Measurements from ENCODE around the gene MTHFD1L.

DNA sequence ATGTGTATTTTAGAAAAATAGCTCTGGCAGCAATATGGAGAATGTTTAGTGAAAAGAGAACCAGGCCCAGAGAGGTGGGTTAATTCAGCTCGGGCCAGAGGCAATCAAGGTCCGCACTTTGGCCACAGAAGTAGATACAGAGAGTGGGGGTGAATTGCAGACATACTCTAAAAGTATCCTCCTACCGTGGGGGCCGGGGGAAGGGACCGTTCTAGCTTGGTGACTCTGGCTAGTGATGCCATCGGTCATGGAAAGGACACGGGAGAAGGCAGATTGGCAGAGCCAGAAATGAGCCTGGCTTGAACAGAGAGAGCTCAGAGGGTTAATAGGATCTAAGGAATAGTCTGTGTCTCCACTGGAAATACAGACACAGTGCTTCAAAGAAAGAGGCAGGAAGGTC is 173.1 kb downstream of the MTHFD1L start:
- no peak for TF ChIP-seq POLR2A (IDR thresholded peaks at IDR 0.05)
- TF ChIP-seq, protein P1, sequence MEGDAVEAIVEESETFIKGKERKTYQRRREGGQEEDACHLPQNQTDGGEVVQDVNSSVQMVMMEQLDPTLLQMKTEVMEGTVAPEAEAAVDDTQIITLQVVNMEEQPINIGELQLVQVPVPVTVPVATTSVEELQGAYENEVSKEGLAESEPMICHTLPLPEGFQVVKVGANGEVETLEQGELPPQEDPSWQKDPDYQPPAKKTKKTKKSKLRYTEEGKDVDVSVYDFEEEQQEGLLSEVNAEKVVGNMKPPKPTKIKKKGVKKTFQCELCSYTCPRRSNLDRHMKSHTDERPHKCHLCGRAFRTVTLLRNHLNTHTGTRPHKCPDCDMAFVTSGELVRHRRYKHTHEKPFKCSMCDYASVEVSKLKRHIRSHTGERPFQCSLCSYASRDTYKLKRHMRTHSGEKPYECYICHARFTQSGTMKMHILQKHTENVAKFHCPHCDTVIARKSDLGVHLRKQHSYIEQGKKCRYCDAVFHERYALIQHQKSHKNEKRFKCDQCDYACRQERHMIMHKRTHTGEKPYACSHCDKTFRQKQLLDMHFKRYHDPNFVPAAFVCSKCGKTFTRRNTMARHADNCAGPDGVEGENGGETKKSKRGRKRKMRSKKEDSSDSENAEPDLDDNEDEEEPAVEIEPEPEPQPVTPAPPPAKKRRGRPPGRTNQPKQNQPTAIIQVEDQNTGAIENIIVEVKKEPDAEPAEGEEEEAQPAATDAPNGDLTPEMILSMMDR (IDR thresholded peaks at IDR 0.05) = no peak
